ENCODE data around the gene RUNDC1. TPM values are rescaled to one million over a fixed set of nuclear protein-coding genes. Genes with fewer than 3 reads are reported as not detected.

Gene RUNDC1
- total and polyA plus RNA-seq, 2 experiments from 2014 or later: 6.1 to 11.9 TPM

GRCh38 chr17:43011728-43012472, 31.5 kb downstream of the RUNDC1 start (continued):
- TF ChIP-seq ZNF462 (CRISPR knock-in tag; IDR thresholded peaks at IDR 0.05) (no peak), EZH2phosphoT487 (IDR thresholded peaks at IDR 0.05; ENCODE audit: unreplicated experiment) (no peak), CREB1 (CRISPR knock-in tag; IDR thresholded peaks at IDR 0.05; ENCODE audit: low read depth) (no peak), ZNF331 (CRISPR knock-in tag; IDR thresholded peaks at IDR 0.05; ENCODE audit: low read depth) (no peak), CTCF (conservative IDR thresholded peaks at IDR 0.05; ENCODE audit: low read depth in 2 of 2) (no peak), ZNF114 (CRISPR knock-in tag; IDR thresholded peaks at IDR 0.05) (no peak), EZH2 (IDR thresholded peaks at IDR 0.05; ENCODE audit: low read depth, unreplicated experiment) (no peak), NANOG (IDR thresholded peaks at IDR 0.05; ENCODE audit: borderline replicate concordance) (no peak), ETS1 (IDR thresholded peaks at IDR 0.05) (no peak), POLR2AphosphoS5 (IDR thresholded peaks at IDR 0.05; ENCODE audit: low read depth) (no peak), STAT1 (IDR thresholded peaks at IDR 0.05; ENCODE audit: unreplicated experiment) (no peak), JUNB (IDR thresholded peaks at IDR 0.05; ENCODE audit: unreplicated experiment) (no peak)

Measured in GM23338 (cell line).